IMR-90 (cell line): ENCODE results near the gene SOBP. TPM values are rescaled to one million over a fixed set of nuclear protein-coding genes. Genes with fewer than 3 reads are reported as not detected.

Source experiments
- ATAC-seq: fragments of 200-7000 bp; cut with Tn5 transposase; 2 replicates; pipeline ENCODE4 v1.9.1; 2020; ENCODE audit warnings: low read depth, mild to moderate bottlenecking, moderate library complexity
- BruUV-seq: library from RNA; stranded (reverse); fragments of 400-500 nt; replicated peaks from 2 replicates; lab custom pipeline; 2021; lab: Mats Ljungman, UMichigan
- CTCF ChIA-PET: fragments of 300-600 bp; formaldehyde crosslinking; extraction: SDS; loops from one replicate; lab custom pipeline; 2021; ENCODE audit warnings: antibody characterized with exemption; lab: Yijun Ruan, JAX
- POLR2A ChIA-PET: fragments of 300-600 bp; sonication (Branson Sonifier 250); formaldehyde crosslinking; loops from one replicate; lab custom pipeline; 2022; ENCODE audit warnings: antibody characterized with exemption; ENCODE audit not compliant: unreplicated experiment; lab: Charles Lee
- DNase-seq: peaks from one replicate; pipeline ENCODE4 v3.0.0; 2013
- H2AFZ ChIP-seq: replicated peaks from 2 replicates; pipeline ENCODE3; 2013; ENCODE audit warnings: low read length, mild to moderate bottlenecking; ENCODE audit not compliant: poor library complexity
- H2AK5ac ChIP-seq: 2 replicates; pipeline ENCODE4 v1.6.1; 2013; ENCODE audit warnings: low read depth, low read length, inconsistent platforms
- H2AK9ac ChIP-seq: replicated peaks from 2 replicates; pipeline ENCODE3; 2013; ENCODE audit warnings: mild to moderate bottlenecking, low read depth, low read length, moderate library complexity; ENCODE audit not compliant: poor library complexity
- H2BK120ac ChIP-seq: 2 replicates; pipeline ENCODE4 v1.6.1; 2013; ENCODE audit warnings: low read depth, low read length, inconsistent platforms
- H2BK15ac ChIP-seq: 3 replicates; pipeline ENCODE4 v1.6.1; 2013; ENCODE audit warnings: low read depth, low read length, inconsistent platforms
- H2BK20ac ChIP-seq: 2 replicates; pipeline ENCODE4 v1.6.1; 2013; ENCODE audit warnings: low read depth, mild to moderate bottlenecking, inconsistent platforms, low read length, moderate library complexity
- H2BK5ac ChIP-seq: 2 replicates; pipeline ENCODE4 v1.6.1; 2013; ENCODE audit warnings: mild to moderate bottlenecking, low read depth, low read length, inconsistent platforms; ENCODE audit not compliant: poor library complexity, severe bottlenecking
- H3K14ac ChIP-seq: replicated peaks from 2 replicates; pipeline ENCODE4 v1.6.1; 2013; ENCODE audit warnings: low read depth, low read length, inconsistent platforms
- H3K18ac ChIP-seq: 2 replicates; pipeline ENCODE4 v1.6.1; 2013; ENCODE audit warnings: low read depth, low read length, control low read depth
- H3K23ac ChIP-seq: 2 replicates; pipeline ENCODE4 v1.6.1; 2013; ENCODE audit warnings: low read depth, low read length, inconsistent platforms
- H3K27ac ChIP-seq: 2 replicates; pipeline ENCODE4 v1.5.1; 2013; ENCODE audit warnings: mild to moderate bottlenecking, control low read depth, low read length; ENCODE audit not compliant: insufficient read depth
- H3K27me3 ChIP-seq: 2 replicates; pipeline ENCODE4 v1.6.1; 2013; ENCODE audit warnings: low read length; ENCODE audit not compliant: control insufficient read depth, insufficient read depth
- H3K36me3 ChIP-seq: 2 replicates; pipeline ENCODE4 v1.6.1; 2013; ENCODE audit warnings: low read length, mixed read lengths; ENCODE audit not compliant: control insufficient read depth, insufficient read depth
- H3K4ac ChIP-seq: 2 replicates; pipeline ENCODE4 v1.6.1; 2013; ENCODE audit warnings: low read depth, low read length, inconsistent platforms
- H3K4me1 ChIP-seq: 2 replicates; pipeline ENCODE4 v1.6.1; 2013; ENCODE audit warnings: low read length, mixed read lengths; ENCODE audit not compliant: control insufficient read depth, insufficient read depth
- H3K4me2 ChIP-seq: 2 replicates; pipeline ENCODE4 v1.6.1; 2013; ENCODE audit warnings: low read depth, mild to moderate bottlenecking, control low read depth, low read length, moderate library complexity
- H3K4me3 ChIP-seq: 2 replicates; pipeline ENCODE4 v1.5.1; 2013; ENCODE audit warnings: low read depth, mild to moderate bottlenecking, control low read depth, low read length, moderate library complexity; ENCODE audit not compliant: insufficient read depth
- H3K56ac ChIP-seq: 2 replicates; pipeline ENCODE4 v1.6.1; 2013; ENCODE audit warnings: low read length, inconsistent platforms; ENCODE audit not compliant: insufficient read depth; ENCODE audit errors: extremely low read depth
- H3K79me1 ChIP-seq, 2 experiments: 2 replicates each; pipeline ENCODE4 v1.6.1; 2013; ENCODE audit warnings: low read length in 2 of 2, inconsistent platforms in 1 of 2, low read depth in 1 of 2
- H3K9ac ChIP-seq: 2 replicates; pipeline ENCODE4 v1.6.1; 2013; ENCODE audit warnings: low read depth, low read length, control low read depth
- H3K9me1 ChIP-seq: 2 replicates; pipeline ENCODE4 v1.6.1; 2013; ENCODE audit warnings: low read length, inconsistent platforms; ENCODE audit not compliant: insufficient read depth
- H3K9me3 ChIP-seq: 2 replicates; pipeline ENCODE4 v1.6.1; 2013; ENCODE audit warnings: low read length; ENCODE audit not compliant: control insufficient read depth, insufficient read depth
- H4K20me1 ChIP-seq: 2 replicates; pipeline ENCODE4 v1.6.1; 2013; ENCODE audit warnings: low read length, inconsistent platforms; ENCODE audit not compliant: insufficient read depth
- H4K5ac ChIP-seq: 2 replicates; pipeline ENCODE4 v1.6.1; 2013; ENCODE audit warnings: mild to moderate bottlenecking, low read depth, low read length, control low read depth
- H4K8ac ChIP-seq, 2 experiments: 2 replicates each; pipeline ENCODE4 v1.6.1; 2013; ENCODE audit warnings: low read depth in 2 of 2, low read length in 2 of 2, control low read depth in 1 of 2, inconsistent platforms in 1 of 2
- H4K91ac ChIP-seq: 2 replicates; pipeline ENCODE4 v1.6.1; 2013; ENCODE audit warnings: low read depth, low read length, inconsistent platforms; ENCODE audit not compliant: insufficient read depth
- MAZ ChIP-seq: IDR thresholded peaks from 2 replicates; pipeline ENCODE4 v1.6.1; 2012; ENCODE audit warnings: low read depth, mild to moderate bottlenecking, low read length, improper control_type of control experiment, moderate library complexity, borderline replicate concordance
- RAD21 ChIP-seq: IDR thresholded peaks from 2 replicates; pipeline ENCODE4 v1.6.1; 2012; ENCODE audit warnings: low read length, improper control_type of control experiment
- WGBS, 2 experiments: methylation state at CpG; one replicate each; pipeline versions ENCODE4 v1.1.5 to v1.1.7; 2013; ENCODE audit warnings: missing lambda C conversion rate in 2 of 2; ENCODE audit not compliant: insufficient read length in 1 of 2; ENCODE audit errors: extremely low coverage in 2 of 2; 5-methylcytosine and 5-hydroxymethylcytosine counted together
- dilution Hi-C: fragments of 300-500 bp; cut with HindIII; formaldehyde crosslinking; loops from one replicate; pipeline ENCODE4 v1.14.3; 2018; ENCODE audit warnings: low sequenced_read_pairs; ENCODE audit not compliant: unreplicated experiment
- in situ Hi-C: fragments of 300-500 bp; cut with MboI; formaldehyde crosslinking; loops from 3 replicates; pipeline ENCODE4 v1.14.3; 2019; ENCODE audit warnings: low sequenced_read_pairs, inconsistent platforms, mixed read lengths
- intact Hi-C: fragments of 100-400 bp; cut with micrococcal nuclease; formaldehyde crosslinking; loops from 2 replicates; pipeline ENCODE4 v1.10.0; 2022
- polyA plus RNA-seq, 3 experiments: library from polyadenylated mRNA; depleted of rRNA; stranded (reverse); fragments of >200 nt; gene quantifications; 2 replicates each; pipeline ENCODE4 v1.2.3, GENCODE V29; 2012; ENCODE audit warnings: low replicate concordance in 1 of 3
- total RNA-seq: library from RNA; depleted of rRNA; stranded (reverse); fragments of >200 nt; gene quantifications from 2 replicates; pipeline ENCODE4 v1.2.3, GENCODE V29; 2012

Gene SOBP
- total and polyA plus RNA-seq, 2 of the 4 experiments (the other 2 are of a cell fraction) = 0.60 to 0.72 TPM

- in situ Hi-C loops (no loop called here), dilution Hi-C loops (no loop called here), intact Hi-C loops (no loop called here)
- ChIA-PET CTCF (interaction anchor here (0.6 kb wide), 1 partner anchor 212 kb away, joined by 6 read pairs; no protein-coding TSS in a partner anchor), POLR2A (no interaction called here)
- Histone ChIP-seq H3K56ac (no peak overlapping the region), H3K18ac (no peak overlapping the region), H3K9ac (no peak overlapping the region), H2AK9ac (no peak overlapping the region), H3K23ac (no peak overlapping the region), H3K4ac (no peak overlapping the region), H3K4me2 (no peak overlapping the region), H3K79me1 (no peaks in the 10 kb centered on the region), H3K4me3 (no peak overlapping the region), H3K9me1 (no peaks in the 10 kb centered on the region; the same call in 1 of the 2 replicates), H2AK5ac (no peak overlapping the region), H2BK20ac (no peak overlapping the region), H3K14ac (no peak overlapping the region), H4K8ac (no peak overlapping the region), H3K9me3 (peaks cover 2% of the 10 kb centered on the region), H2BK15ac (no peak overlapping the region), H2BK5ac (no peak overlapping the region), H4K20me1 (no peaks in the 10 kb centered on the region), H2BK120ac (no peak overlapping the region), H4K91ac (no peak overlapping the region), H3K27ac (no peak overlapping the region), H2AFZ (no peak overlapping the region), H3K4me1 (no peaks in the 10 kb centered on the region), H3K36me3 (no peaks in the 10 kb centered on the region), H3K27me3 (no peaks in the 10 kb centered on the region), H4K5ac (no peak overlapping the region)
- no peak for DNase-seq
- no CpG with 5 or more reads among the region's 1 CpG for WGBS, 2 experiments
- no TSS peak for BruUV-seq
- ATAC-seq = no peak
- no peak for TF ChIP-seq RAD21
- no peak for TF ChIP-seq MAZ
These were observed 159.1 kb downstream of the SOBP start for GRCh38 chr6:107648983-107649382.
